Fibroblast of lung (primary cell): Measurements from ENCODE around the gene SHANK1. TPM values are rescaled to one million over a fixed set of nuclear protein-coding genes. Genes with fewer than 3 reads are reported as not detected.

ENCODE experiments used
- DNase-seq, 2 donors: peaks; one replicate each; pipeline versions ENCODE4 v3.0.0 to v3.0.0-alpha.2; 2010; ENCODE audit warnings: low read depth in 2 of 2
- H2AFZ ChIP-seq: 2 replicates; pipeline ENCODE4 v1.5.1; 2012; ENCODE audit warnings: low read length, control low read depth, inconsistent platforms
- H3K27ac ChIP-seq: 2 replicates; pipeline ENCODE4 v1.5.1; 2011; ENCODE audit warnings: low read length, control low read depth; ENCODE audit not compliant: insufficient read depth
- H3K27me3 ChIP-seq: 2 replicates; pipeline ENCODE4 v1.5.1; 2011; ENCODE audit warnings: mild to moderate bottlenecking, low read length; ENCODE audit not compliant: control insufficient read depth, insufficient read depth
- H3K36me3 ChIP-seq: 2 replicates; pipeline ENCODE4 v1.5.1; 2011; ENCODE audit warnings: low read length; ENCODE audit not compliant: control insufficient read depth, insufficient read depth
- H3K4me1 ChIP-seq: 2 replicates; pipeline ENCODE4 v1.5.1; 2011; ENCODE audit warnings: low read length; ENCODE audit not compliant: control insufficient read depth, insufficient read depth; ENCODE audit errors: extremely low read depth
- H3K4me2 ChIP-seq: 2 replicates; pipeline ENCODE4 v1.5.1; 2011; ENCODE audit warnings: low read length, control low read depth; ENCODE audit not compliant: insufficient read depth; ENCODE audit errors: extremely low read depth
- H3K4me3 ChIP-seq, 4 experiments: fragments of 200-600 bp in 1 of 4; sonication (generic) in 1 of 4; replicated peaks in 1 of 4; 2 replicates each; pipeline ENCODE4 v1.5.1; 2011 to 2016; ENCODE audit warnings: low read length in 4 of 4, low read depth in 3 of 4, mild to moderate bottlenecking in 3 of 4, control low read depth in 2 of 4, inconsistent platforms in 1 of 4, mixed read lengths in 1 of 4; ENCODE audit not compliant: insufficient read depth in 1 of 4; ENCODE audit errors: control extremely low read depth in 1 of 4
- H3K79me2 ChIP-seq: 2 replicates; pipeline ENCODE4 v1.5.1; 2012; ENCODE audit warnings: mild to moderate bottlenecking, low read length, inconsistent platforms; ENCODE audit not compliant: control insufficient read depth, insufficient read depth
- H3K9ac ChIP-seq: 2 replicates; pipeline ENCODE4 v1.5.1; 2011; ENCODE audit warnings: mild to moderate bottlenecking, low read length, control low read depth; ENCODE audit not compliant: insufficient read depth
- H3K9me3 ChIP-seq: 2 replicates; pipeline ENCODE4 v1.5.1; 2012; ENCODE audit warnings: low read depth, low read length; ENCODE audit not compliant: control insufficient read depth, insufficient read depth
- H4K20me1 ChIP-seq: 2 replicates; pipeline ENCODE4 v1.5.1; 2011; ENCODE audit warnings: low read length; ENCODE audit not compliant: control insufficient read depth, insufficient read depth; ENCODE audit errors: extremely low read depth
- CTCF ChIP-seq, 2 donors: IDR thresholded peaks in 1 of 2; conservative IDR thresholded peaks in 1 of 2; 1 replicate in 1 of 2; 2 replicates in 1 of 2; pipeline ENCODE4 v1.5.1; 2011 to 2012; ENCODE audit warnings: low read length in 2 of 2, control low read depth in 1 of 2, inconsistent platforms in 1 of 2, low read depth in 1 of 2, mild to moderate bottlenecking in 1 of 2
- EZH2 ChIP-seq: IDR thresholded peaks from 2 replicates; pipeline ENCODE4 v1.5.1; 2012; ENCODE audit warnings: low read length, control low read depth, mild to moderate bottlenecking; ENCODE audit errors: missing control alignments
- polyA plus RNA-seq, 2 donors: library from polyadenylated mRNA; depleted of rRNA in 1 of 2; stranded (reverse) in 1 of 2; unstranded in 1 of 2; fragments of >200 nt; gene quantifications; 2 replicates each; pipeline ENCODE4 v1.2.1, GENCODE V29; 2011 to 2012; ENCODE audit warnings: missing spikeins in 1 of 2
- total RNA-seq: library from RNA; depleted of rRNA; stranded (reverse); fragments of >200 nt; gene quantifications from 2 replicates; pipeline ENCODE4 v1.2.1, GENCODE V29; 2014

SHANK1 gene
- total and polyA plus RNA-seq, 2 donors (not counting 1 experiment from before 2014, with no cell fraction given): 1.4 to 7.9 TPM

- H3K27ac ChIP-seq: no peak overlapping the region
- H3K79me2 ChIP-seq: no peaks in the 10 kb centered on the region
- H3K4me1 ChIP-seq: no peaks in the 10 kb centered on the region
- H3K4me3 ChIP-seq: no peak overlapping the region
- H2AFZ ChIP-seq: no peak overlapping the region
- no peak for DNase-seq
- no peaks in the 10 kb centered on the region for H3K27me3 ChIP-seq
- TF ChIP-seq CTCF (conservative IDR thresholded peaks at IDR 0.05 in 1 of 2, IDR thresholded peaks at IDR 0.05 in 1 of 2; ENCODE audit: low read depth in 1 of 2, low read length in 2 of 2): no peak
- no peak for TF ChIP-seq EZH2
- H3K9me3 ChIP-seq: no peaks in the 10 kb centered on the region
- no peaks in the 10 kb centered on the region for H3K36me3 ChIP-seq
- no peak overlapping the region for H3K4me2 ChIP-seq
- H3K9ac ChIP-seq: no peak overlapping the region
- H4K20me1 ChIP-seq: no peaks in the 10 kb centered on the region
Measured at GRCh38 chr19:50677636-50678035, 42.0 kb downstream of the SHANK1 start.

GRCh38 chr19:50676625-50677197, 42.9 kb downstream of the SHANK1 start:
- H3K4me2 ChIP-seq: no peak overlapping the region
- H3K9ac ChIP-seq: no peak overlapping the region
- H2AFZ ChIP-seq: no peak overlapping the region
- TF ChIP-seq CTCF (conservative IDR thresholded peaks at IDR 0.05 in 1 of 2, IDR thresholded peaks at IDR 0.05 in 1 of 2; ENCODE audit: low read depth in 1 of 2, low read length in 2 of 2): no peak
- H3K9me3 ChIP-seq: no peaks in the 10 kb centered on the region
- H3K27me3 ChIP-seq: no peaks in the 10 kb centered on the region
- DNase-seq: no peak
- H3K4me3 ChIP-seq: no peak overlapping the region
- H3K79me2 ChIP-seq: no peaks in the 10 kb centered on the region
- no peaks in the 10 kb centered on the region for H4K20me1 ChIP-seq
- H3K4me1 ChIP-seq: no peaks in the 10 kb centered on the region
- no peak overlapping the region for H3K27ac ChIP-seq
- H3K36me3 ChIP-seq: no peaks in the 10 kb centered on the region

- Histone ChIP-seq H2AFZ (no peak overlapping the region), H3K36me3 (no peaks in the 10 kb centered on the region), H3K79me2 (no peaks in the 10 kb centered on the region), H4K20me1 (no peaks in the 10 kb centered on the region), H3K4me1 (no peaks in the 10 kb centered on the region), H3K27ac (no peak overlapping the region), H3K4me2 (no peak overlapping the region), H3K27me3 (peaks cover 10% of the 10 kb centered on the region), H3K9me3 (no peaks in the 10 kb centered on the region), H3K4me3 (no peak overlapping the region), H3K9ac (no peak overlapping the region)
- TF ChIP-seq CTCF (conservative IDR thresholded peaks at IDR 0.05 in 1 of 2, IDR thresholded peaks at IDR 0.05 in 1 of 2; ENCODE audit: low read depth in 1 of 2, low read length in 2 of 2): no peak
- TF ChIP-seq EZH2: no peak
- no peak for DNase-seq
Measured at GRCh38 chr19:50673118-50673517, 46.5 kb downstream of the SHANK1 start.
